ENCODE measurements around the gene IFNL4. TPM values are rescaled to one million over a fixed set of nuclear protein-coding genes. Genes with fewer than 3 reads are reported as not detected.

IFNL4 gene
- total and polyA plus RNA-seq, 2 donors (not counting 1 experiment from before 2014, with no cell fraction given): not detected

- TF ChIP-seq EZH2 (IDR thresholded peaks at IDR 0.05; ENCODE audit: low read length, missing control alignments): no peak
- TF ChIP-seq, protein P1, sequence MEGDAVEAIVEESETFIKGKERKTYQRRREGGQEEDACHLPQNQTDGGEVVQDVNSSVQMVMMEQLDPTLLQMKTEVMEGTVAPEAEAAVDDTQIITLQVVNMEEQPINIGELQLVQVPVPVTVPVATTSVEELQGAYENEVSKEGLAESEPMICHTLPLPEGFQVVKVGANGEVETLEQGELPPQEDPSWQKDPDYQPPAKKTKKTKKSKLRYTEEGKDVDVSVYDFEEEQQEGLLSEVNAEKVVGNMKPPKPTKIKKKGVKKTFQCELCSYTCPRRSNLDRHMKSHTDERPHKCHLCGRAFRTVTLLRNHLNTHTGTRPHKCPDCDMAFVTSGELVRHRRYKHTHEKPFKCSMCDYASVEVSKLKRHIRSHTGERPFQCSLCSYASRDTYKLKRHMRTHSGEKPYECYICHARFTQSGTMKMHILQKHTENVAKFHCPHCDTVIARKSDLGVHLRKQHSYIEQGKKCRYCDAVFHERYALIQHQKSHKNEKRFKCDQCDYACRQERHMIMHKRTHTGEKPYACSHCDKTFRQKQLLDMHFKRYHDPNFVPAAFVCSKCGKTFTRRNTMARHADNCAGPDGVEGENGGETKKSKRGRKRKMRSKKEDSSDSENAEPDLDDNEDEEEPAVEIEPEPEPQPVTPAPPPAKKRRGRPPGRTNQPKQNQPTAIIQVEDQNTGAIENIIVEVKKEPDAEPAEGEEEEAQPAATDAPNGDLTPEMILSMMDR (conservative IDR thresholded peaks at IDR 0.05 in 1 of 2, IDR thresholded peaks at IDR 0.05 in 1 of 2; ENCODE audit: low read depth in 1 of 2, low read length in 2 of 2): no peak
- no peaks in the 10 kb centered on the region for H3K9me3 ChIP-seq (ENCODE audit: control insufficient read depth, insufficient read depth, low read depth, low read length)
- no peak for DNase-seq (ENCODE audit: low read depth in 2 of 2)
- H3K36me3 ChIP-seq (ENCODE audit: control insufficient read depth, insufficient read depth, low read length): no peaks in the 10 kb centered on the region
- peaks cover 3% of the 10 kb centered on the region for H3K27me3 ChIP-seq (ENCODE audit: control insufficient read depth, insufficient read depth, low read length)
- no peak within 1 kb of the TSS for H3K4me2 ChIP-seq (ENCODE audit: extremely low read depth, insufficient read depth, low read length)
- H3K4me1 ChIP-seq (ENCODE audit: control insufficient read depth, extremely low read depth, insufficient read depth, low read length): no peaks in the 10 kb centered on the region
- no peak within 1 kb of the TSS for H3K27ac ChIP-seq (ENCODE audit: insufficient read depth, low read length)
- H2AFZ ChIP-seq (ENCODE audit: low read length): no peak within 1 kb of the TSS
- H3K9ac ChIP-seq (ENCODE audit: insufficient read depth, low read length): no peak within 1 kb of the TSS
- H4K20me1 ChIP-seq (ENCODE audit: control insufficient read depth, extremely low read depth, insufficient read depth, low read length): no peaks in the 10 kb centered on the region
- H3K4me3 ChIP-seq (replicated peaks in 1 of 4; ENCODE audit: control extremely low read depth in 1 of 4, insufficient read depth in 1 of 4, low read depth in 3 of 4, low read length in 4 of 4): no peak within 1 kb of the TSS
- H3K79me2 ChIP-seq (ENCODE audit: control insufficient read depth, insufficient read depth, low read length): no peaks in the 10 kb centered on the region
Measured at GRCh38 chr19:39296055-39296645, 47.5 kb upstream of the IFNL4 start, which contains the start of gene IFNL1. IFNL1 (plus strand) TSS chr19:39296407; CDS start chr19:39296422, 15 bp downstream.

GRCh38 chr19:39293394-39293793, 44.7 kb upstream of the IFNL4 start:
- Histone ChIP-seq H3K79me2 (ENCODE audit: control insufficient read depth, insufficient read depth, low read length) (no peaks in the 10 kb centered on the region), H3K4me2 (ENCODE audit: extremely low read depth, insufficient read depth, low read length) (no peak overlapping the region), H2AFZ (ENCODE audit: low read length) (no peak overlapping the region), H3K27me3 (ENCODE audit: control insufficient read depth, insufficient read depth, low read length) (peaks cover 3% of the 10 kb centered on the region), H3K4me3 (replicated peaks in 1 of 4; ENCODE audit: control extremely low read depth in 1 of 4, insufficient read depth in 1 of 4, low read depth in 3 of 4, low read length in 4 of 4) (no peak overlapping the region), H3K36me3 (ENCODE audit: control insufficient read depth, insufficient read depth, low read length) (no peaks in the 10 kb centered on the region), H4K20me1 (ENCODE audit: control insufficient read depth, extremely low read depth, insufficient read depth, low read length) (no peaks in the 10 kb centered on the region), H3K4me1 (ENCODE audit: control insufficient read depth, extremely low read depth, insufficient read depth, low read length) (no peaks in the 10 kb centered on the region), H3K9ac (ENCODE audit: insufficient read depth, low read length) (no peak overlapping the region), H3K27ac (ENCODE audit: insufficient read depth, low read length) (no peak overlapping the region), H3K9me3 (ENCODE audit: control insufficient read depth, insufficient read depth, low read depth, low read length) (no peaks in the 10 kb centered on the region)
- DNase-seq (ENCODE audit: low read depth in 2 of 2): no peak
- no peak for TF ChIP-seq EZH2 (IDR thresholded peaks at IDR 0.05; ENCODE audit: low read length, missing control alignments)
- TF ChIP-seq, protein P1 (conservative IDR thresholded peaks at IDR 0.05 in 1 of 2, IDR thresholded peaks at IDR 0.05 in 1 of 2; ENCODE audit: low read depth in 1 of 2, low read length in 2 of 2): no peak

GRCh38 chr19:39284032-39284431, 35.4 kb upstream of the IFNL4 start:
- Histone ChIP-seq H3K36me3 (ENCODE audit: control insufficient read depth, insufficient read depth, low read length) (no peaks in the 10 kb centered on the region), H2AFZ (ENCODE audit: low read length) (no peak overlapping the region), H3K9ac (ENCODE audit: insufficient read depth, low read length) (no peak overlapping the region), H3K79me2 (ENCODE audit: control insufficient read depth, insufficient read depth, low read length) (no peaks in the 10 kb centered on the region), H3K27ac (ENCODE audit: insufficient read depth, low read length) (no peak overlapping the region), H3K27me3 (ENCODE audit: control insufficient read depth, insufficient read depth, low read length) (no peaks in the 10 kb centered on the region), H3K4me1 (ENCODE audit: control insufficient read depth, extremely low read depth, insufficient read depth, low read length) (no peaks in the 10 kb centered on the region), H3K4me3 (replicated peaks in 1 of 4; ENCODE audit: control extremely low read depth in 1 of 4, insufficient read depth in 1 of 4, low read depth in 3 of 4, low read length in 4 of 4) (no peak overlapping the region), H4K20me1 (ENCODE audit: control insufficient read depth, extremely low read depth, insufficient read depth, low read length) (no peaks in the 10 kb centered on the region), H3K9me3 (ENCODE audit: control insufficient read depth, insufficient read depth, low read depth, low read length) (no peaks in the 10 kb centered on the region), H3K4me2 (ENCODE audit: extremely low read depth, insufficient read depth, low read length) (no peak overlapping the region)
- no peak for DNase-seq (ENCODE audit: low read depth in 2 of 2)
- TF ChIP-seq EZH2 (IDR thresholded peaks at IDR 0.05; ENCODE audit: low read length, missing control alignments): no peak
- TF ChIP-seq, protein P1 (conservative IDR thresholded peaks at IDR 0.05 in 1 of 2, IDR thresholded peaks at IDR 0.05 in 1 of 2; ENCODE audit: low read depth in 1 of 2, low read length in 2 of 2): no peak

All from fibroblast of lung (primary cell).